ENCODE data around the gene TMEM196. TPM values are rescaled to one million over a fixed set of nuclear protein-coding genes. Genes with fewer than 3 reads are reported as not detected.

TMEM196 gene
- total and polyA plus RNA-seq, 9 of the 15 experiments (the other 6 are each of a cell fraction or from before 2014, with no cell fraction given), result not detected

DNA sequence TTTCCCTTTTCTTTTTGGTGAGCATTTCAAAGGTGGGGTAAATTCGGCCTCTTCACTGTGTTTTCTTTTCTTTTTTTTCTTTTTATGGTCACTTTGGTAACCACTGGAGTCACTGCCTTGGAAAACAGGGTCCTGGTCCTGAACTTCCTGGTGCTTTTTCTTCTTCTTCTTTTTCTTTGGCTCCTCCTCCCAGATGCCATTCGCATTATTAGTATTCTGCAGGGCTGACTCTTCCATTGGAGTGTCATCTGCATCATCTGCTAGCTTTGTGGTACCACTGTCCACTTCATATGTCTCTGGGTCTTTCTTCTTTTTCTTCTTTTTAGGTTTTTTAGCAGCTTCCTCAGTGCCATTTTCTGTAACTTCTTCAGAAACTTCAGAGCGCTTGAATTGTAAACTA is 75.1 kb downstream of the TMEM196 start (continued):
- no peak for TF ChIP-seq TARDBP (IDR thresholded peaks at IDR 0.05)

- POLR2A ChIA-PET, result no interaction called here
- no peak overlapping the region for H3K9ac ChIP-seq (ENCODE audit: insufficient read depth in 1 of 2, low read depth in 2 of 2, low read length in 2 of 2)
- ATAC-seq (no peak), DNase-seq (ENCODE audit: extremely low read depth in 1 of 4, low spot score in 3 of 4) (no peak), FAIRE-seq (no peak)
- H3K27ac ChIP-seq (ENCODE audit: extremely low read depth, low read depth, low read length), result no peak overlapping the region
- CTCF ChIA-PET (ENCODE audit: low intra/inter-chr PET ratio), result no interaction called here
- no peaks in the 10 kb centered on the region for H3K4me1 ChIP-seq (replicated peaks in 1 of 2; ENCODE audit: control insufficient read depth in 2 of 2, insufficient read depth in 2 of 2, low read length in 2 of 2)
- H3K79me2 ChIP-seq (ENCODE audit: control insufficient read depth, insufficient read depth, low read length), result no peaks in the 10 kb centered on the region
- H4K20me1 ChIP-seq (replicated peaks; ENCODE audit: control insufficient read depth, insufficient read depth, low read length), result no peaks in the 10 kb centered on the region
- no peak overlapping the region for H3K4me2 ChIP-seq (ENCODE audit: insufficient read depth, low read length)
- no peaks in the 10 kb centered on the region for H3K9me3 ChIP-seq (replicated peaks; ENCODE audit: control insufficient read depth, insufficient read depth, low read depth, low read length)
- peaks cover 49% of the 10 kb centered on the region for H3K36me3 ChIP-seq (ENCODE audit: control insufficient read depth, insufficient read depth, low read length)
- no peaks in the 10 kb centered on the region for H3K27me3 ChIP-seq (ENCODE audit: control insufficient read depth in 2 of 2, insufficient read depth in 2 of 2, low read length in 2 of 2)
- intact Hi-C loops (cut with micrococcal nuclease), result no loop called here
- in situ Hi-C loops (cut with MboI), result loop anchor here (25.0 kb wide), 1 partner anchor 2010 kb away; no protein-coding TSS in a partner anchor
- TSS peak; percentile 1 for BruUV-seq (replicated peaks)
- no peak overlapping the region for H2AFZ ChIP-seq (ENCODE audit: low read depth, low read length)
- TF ChIP-seq ZNF316 (IDR thresholded peaks at IDR 0.05), result peak; percentile 42
- no peak for TF ChIP-seq CXXC5 (CRISPR knock-in tag; IDR thresholded peaks at IDR 0.05)
- H3K4me3 ChIP-seq, result no peak overlapping the region
- H3K9me1 ChIP-seq (ENCODE audit: control insufficient read depth, insufficient read depth, low read length), result no peaks in the 10 kb centered on the region
Observed at GRCh38 chr7:19696926-19697325, 76.5 kb downstream of the TMEM196 start.

GRCh38 chr7:19692111-19692828 is 81.1 kb downstream of the TMEM196 start:
- ATAC-seq (no peak), FAIRE-seq (no peak), DNase-seq (ENCODE audit: extremely low read depth in 1 of 4, low spot score in 3 of 4) (no peak)
- in situ Hi-C loops (cut with MboI), result loop anchor here (25.0 kb wide), 1 partner anchor 2005 kb away; no protein-coding TSS in a partner anchor
- H4K20me1 ChIP-seq (replicated peaks; ENCODE audit: control insufficient read depth, insufficient read depth, low read length), result no peaks in the 10 kb centered on the region
- ChIA-PET CTCF (ENCODE audit: low intra/inter-chr PET ratio) (no interaction called here), POLR2A (no interaction called here)
- no TSS peak for BruUV-seq (replicated peaks)
- no peaks in the 10 kb centered on the region for H3K9me1 ChIP-seq (ENCODE audit: control insufficient read depth, insufficient read depth, low read length)
- H3K4me3 ChIP-seq, result no peak overlapping the region
- H2AFZ ChIP-seq (ENCODE audit: low read depth, low read length), result no peak overlapping the region
- 48% methylated on average over 26 of the region's 26 CpGs for WGBS (ENCODE audit: insufficient coverage, low coverage, missing lambda C conversion rate)
- H3K4me1 ChIP-seq (replicated peaks in 1 of 2; ENCODE audit: control insufficient read depth in 2 of 2, insufficient read depth in 2 of 2, low read length in 2 of 2), result peaks cover 0 to 5% of the 10 kb centered on the region in 2 experiments; a peak in 1 of 5 replicates
- no peaks in the 10 kb centered on the region; the same call in 1 of the 2 replicates for H3K9me3 ChIP-seq (replicated peaks; ENCODE audit: control insufficient read depth, insufficient read depth, low read depth, low read length)
- H3K79me2 ChIP-seq (ENCODE audit: control insufficient read depth, insufficient read depth, low read length), result no peaks in the 10 kb centered on the region
- H3K9ac ChIP-seq (ENCODE audit: insufficient read depth in 1 of 2, low read depth in 2 of 2, low read length in 2 of 2), result no peak overlapping the region
- no peak overlapping the region for H3K4me2 ChIP-seq (ENCODE audit: insufficient read depth, low read length)
- H3K27ac ChIP-seq (ENCODE audit: extremely low read depth, low read depth, low read length), result no peak overlapping the region
- intact Hi-C loops (cut with micrococcal nuclease), result no loop called here
- H3K27me3 ChIP-seq (ENCODE audit: control insufficient read depth in 2 of 2, insufficient read depth in 2 of 2, low read length in 2 of 2), result no peaks in the 10 kb centered on the region
- H3K36me3 ChIP-seq (ENCODE audit: control insufficient read depth, insufficient read depth, low read length), result peaks cover 11% of the 10 kb centered on the region; the same call in 2 of the 3 replicates
- TF ChIP-seq RBBP5 (IDR thresholded peaks at IDR 0.05; ENCODE audit: borderline replicate concordance, insufficient read depth, low read length, poor library complexity, severe bottlenecking) (no peak), BRF1 (IDR thresholded peaks at IDR 0.05; ENCODE audit: borderline replicate concordance, extremely low read depth, insufficient read length) (no peak), GABPB2 (CRISPR knock-in tag; conservative IDR thresholded peaks at IDR 0.05) (no peak), ASH1L (IDR thresholded peaks at IDR 0.05; ENCODE audit: borderline replicate concordance, low read depth, partially characterized antibody) (no peak), HDAC8 (tag; IDR thresholded peaks at IDR 0.05) (no peak)
- TF ChIP-seq, protein P1, sequence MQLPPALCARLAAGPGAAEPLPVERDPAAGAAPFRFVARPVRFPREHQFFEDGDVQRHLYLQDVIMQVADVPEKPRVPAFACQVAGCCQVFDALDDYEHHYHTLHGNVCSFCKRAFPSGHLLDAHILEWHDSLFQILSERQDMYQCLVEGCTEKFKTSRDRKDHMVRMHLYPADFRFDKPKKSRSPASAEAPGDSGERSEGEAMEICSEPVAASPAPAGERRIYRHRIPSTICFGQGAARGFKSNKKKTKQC (CRISPR knock-in tag; IDR thresholded peaks at IDR 0.05), result no peak
- TF ChIP-seq, protein P2, sequence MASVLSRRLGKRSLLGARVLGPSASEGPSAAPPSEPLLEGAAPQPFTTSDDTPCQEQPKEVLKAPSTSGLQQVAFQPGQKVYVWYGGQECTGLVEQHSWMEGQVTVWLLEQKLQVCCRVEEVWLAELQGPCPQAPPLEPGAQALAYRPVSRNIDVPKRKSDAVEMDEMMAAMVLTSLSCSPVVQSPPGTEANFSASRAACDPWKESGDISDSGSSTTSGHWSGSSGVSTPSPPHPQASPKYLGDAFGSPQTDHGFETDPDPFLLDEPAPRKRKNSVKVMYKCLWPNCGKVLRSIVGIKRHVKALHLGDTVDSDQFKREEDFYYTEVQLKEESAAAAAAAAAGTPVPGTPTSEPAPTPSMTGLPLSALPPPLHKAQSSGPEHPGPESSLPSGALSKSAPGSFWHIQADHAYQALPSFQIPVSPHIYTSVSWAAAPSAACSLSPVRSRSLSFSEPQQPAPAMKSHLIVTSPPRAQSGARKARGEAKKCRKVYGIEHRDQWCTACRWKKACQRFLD (CRISPR knock-in tag; IDR thresholded peaks at IDR 0.05), result no peak

Data from K562 (cell line).